Measurements from ENCODE around the gene HOXA6.

HOXA6 gene

GRCh38 chr7:27149842-27150567 is 2.4 kb upstream of the HOXA6 start:
- no peak for DNase-seq (ENCODE audit: low read depth in 3 of 3)

GRCh38 chr7:27148756-27149641 is 1.4 kb upstream of the HOXA6 start:
- no peak for DNase-seq (ENCODE audit: low read depth in 3 of 3)

- no peak for DNase-seq (ENCODE audit: low read depth in 3 of 3)
These were observed 619 bp upstream of the HOXA6 start for GRCh38 chr7:27148031-27148755.

GRCh38 chr7:27146491-27147198 is 929 bp downstream of the HOXA6 start:
- DNase-seq (ENCODE audit: low read depth in 3 of 3) = no peak

- DNase-seq (ENCODE audit: low read depth in 3 of 3) = no peak
These were observed 1.6 kb downstream of the HOXA6 start for GRCh38 chr7:27145914-27146412.

- no peak for DNase-seq (ENCODE audit: low read depth in 3 of 3)
These were observed 2.2 kb downstream of the HOXA6 start for GRCh38 chr7:27145165-27145913.

- DNase-seq (ENCODE audit: low read depth in 3 of 3) = no peak
These were observed 2.8 kb downstream of the HOXA6 start for GRCh38 chr7:27144781-27145164.

GRCh38 chr7:27143950-27144780 is 3.4 kb downstream of the HOXA6 start:
- no peak for DNase-seq (ENCODE audit: low read depth in 3 of 3)

- DNase-seq (ENCODE audit: low read depth in 3 of 3) = no peak
These were observed 4.3 kb downstream of the HOXA6 start, which contains the start of gene HOXA5 for GRCh38 chr7:27143023-27143949. Gene HOXA5, minus strand, starts transcription at chr7:27143681. Its CDS starts 74 bp downstream, at chr7:27143607.

- no peak for DNase-seq (ENCODE audit: low read depth in 3 of 3)
These were observed 5.0 kb downstream of the HOXA6 start for GRCh38 chr7:27142580-27143022.

GRCh38 chr7:27141923-27142579 is 5.5 kb downstream of the HOXA6 start:
- DNase-seq (ENCODE audit: low read depth in 3 of 3) = no peak

GRCh38 chr7:27141137-27141922 is 6.2 kb downstream of the HOXA6 start:
- DNase-seq (ENCODE audit: low read depth in 3 of 3) = no peak

GRCh38 chr7:27140126-27140857 is 7.3 kb downstream of the HOXA6 start:
- no peak for DNase-seq (ENCODE audit: low read depth in 3 of 3)

- DNase-seq (ENCODE audit: low read depth in 3 of 3) = no peak
These were observed 8.0 kb downstream of the HOXA6 start for GRCh38 chr7:27139334-27140125.

- no peak for DNase-seq (ENCODE audit: low read depth in 3 of 3)
These were observed 8.6 kb downstream of the HOXA6 start for GRCh38 chr7:27138985-27139333.

- no peak for DNase-seq (ENCODE audit: low read depth in 3 of 3)
These were observed 9.1 kb downstream of the HOXA6 start for GRCh38 chr7:27138472-27138871.

All from stimulated activated CD4-positive, alpha-beta T cell treated with anti-CD3 and anti-CD28 coated beads, TNF-alpha, amount 100 ng/mL, for 4 hours (primary cell).